Activated naive CD4-positive, alpha-beta T cell treated with anti-CD3 and anti-CD28 coated beads, Interleukin-2, amount 10 ng/mL, durations not matched to agents 7 days and 5 days (primary cell): ENCODE results near the gene ZNF160.
"Not testable (repeated sequence)": the region's sequence is repeated elsewhere in the genome, so short reads cannot be mapped to it uniquely, and the experiment has no call there.

Experiments
- CTCF ChIA-PET: fragments of 350-600 bp; sonication (Branson Sonifier 250); formaldehyde crosslinking; loops from one replicate; lab custom pipeline; 2021; ENCODE audit warnings: antibody characterized with exemption; lab: Charles Lee
- DNase-seq: peaks from one replicate; pipeline ENCODE4 v3.0.0-alpha.2; 2020
- H3K27ac Mint-ChIP-seq: one replicate; pipeline ENCODE4 v1.8.0; 2021; ENCODE audit warnings: mild to moderate bottlenecking, moderate library complexity, mixed read lengths
- H3K27me3 Mint-ChIP-seq: one replicate; pipeline ENCODE4 v1.8.0; 2021; ENCODE audit warnings: mild to moderate bottlenecking, mixed read lengths
- H3K36me3 Mint-ChIP-seq: one replicate; pipeline ENCODE4 v1.8.0; 2021; ENCODE audit warnings: mixed read lengths
- H3K4me1 Mint-ChIP-seq: one replicate; pipeline ENCODE4 v1.8.0; 2021; ENCODE audit warnings: mixed read lengths
- H3K4me3 Mint-ChIP-seq: one replicate; pipeline ENCODE4 v1.8.0; 2021; ENCODE audit warnings: mild to moderate bottlenecking, moderate library complexity, mixed read lengths
- H3K9me3 Mint-ChIP-seq: one replicate; pipeline ENCODE4 v1.8.0; 2021; ENCODE audit warnings: mixed read lengths

The ZNF160 gene

GRCh38 chr19:53102206-53102755 lies 941 bp downstream of the ZNF160 start:
- Mint-ChIP-seq H3K9me3 (peaks cover 41% of the 10 kb centered on the region), H3K36me3 (peaks cover 46% of the 10 kb centered on the region), H3K27ac (peak overlapping the region; percentile 93), H3K4me1 (peaks cover 34% of the 10 kb centered on the region), H3K27me3 (no peaks in the 10 kb centered on the region), H3K4me3 (peak overlapping the region; percentile 85)
- CTCF ChIA-PET, result interaction anchor here (0.9 kb wide), 1 partner anchor 108 kb away, joined by 3 read pairs; no protein-coding TSS in a partner anchor
- no peak for DNase-seq

- Mint-ChIP-seq H3K4me1 (peaks cover 34% of the 10 kb centered on the region), H3K36me3 (peaks cover 50% of the 10 kb centered on the region), H3K27me3 (no peaks in the 10 kb centered on the region), H3K27ac (peak overlapping the region; percentile 93), H3K4me3 (peak overlapping the region; percentile 85), H3K9me3 (peaks cover 38% of the 10 kb centered on the region)
- CTCF ChIA-PET, result interaction anchor here (0.9 kb wide), 1 partner anchor 107 kb away, joined by 3 read pairs; no protein-coding TSS in a partner anchor
- peak; percentile 33 for DNase-seq
These were observed 1.7 kb downstream of the ZNF160 start for GRCh38 chr19:53101518-53101917.

GRCh38 chr19:53098570-53098969 lies 4.7 kb downstream of the ZNF160 start:
- DNase-seq, H3K27me3 Mint-ChIP-seq, CTCF ChIA-PET, H3K27ac Mint-ChIP-seq, H3K4me3 Mint-ChIP-seq: not testable (repeated sequence)
- peaks cover 76% of the 10 kb centered on the region for H3K36me3 Mint-ChIP-seq
- peaks cover 27% of the 10 kb centered on the region for H3K4me1 Mint-ChIP-seq
- H3K9me3 Mint-ChIP-seq, result peaks cover 53% of the 10 kb centered on the region

GRCh38 chr19:53096982-53097690 lies 6.1 kb downstream of the ZNF160 start:
- Mint-ChIP-seq H3K9me3 (peaks cover 57% of the 10 kb centered on the region), H3K36me3 (peaks cover 83% of the 10 kb centered on the region), H3K4me1 (peaks cover 18% of the 10 kb centered on the region)
- DNase-seq, H3K27ac Mint-ChIP-seq, H3K4me3 Mint-ChIP-seq, CTCF ChIA-PET, H3K27me3 Mint-ChIP-seq: not testable (repeated sequence)

- H3K4me3 Mint-ChIP-seq, CTCF ChIA-PET, H3K27ac Mint-ChIP-seq, H3K27me3 Mint-ChIP-seq, DNase-seq: not testable (repeated sequence)
- H3K36me3 Mint-ChIP-seq, result peaks cover 82% of the 10 kb centered on the region
- peaks cover 56% of the 10 kb centered on the region for H3K9me3 Mint-ChIP-seq
- H3K4me1 Mint-ChIP-seq, result peaks cover 13% of the 10 kb centered on the region
These were observed 6.6 kb downstream of the ZNF160 start for GRCh38 chr19:53096579-53096978.

- no peak overlapping the region for H3K4me3 Mint-ChIP-seq
- no peaks in the 10 kb centered on the region for H3K27me3 Mint-ChIP-seq
- H3K9me3 Mint-ChIP-seq, result peaks cover 58% of the 10 kb centered on the region
- DNase-seq, result no peak
- peaks cover 91% of the 10 kb centered on the region for H3K36me3 Mint-ChIP-seq
- no peak overlapping the region for H3K27ac Mint-ChIP-seq
- peaks cover 7% of the 10 kb centered on the region for H3K4me1 Mint-ChIP-seq
- CTCF ChIA-PET, result no interaction called here
These were observed 8.3 kb downstream of the ZNF160 start for GRCh38 chr19:53094754-53095575.

GRCh38 chr19:53092723-53093122 lies 10.5 kb downstream of the ZNF160 start:
- no peak overlapping the region for H3K27ac Mint-ChIP-seq

GRCh38 chr19:53091413-53092254 lies 11.6 kb downstream of the ZNF160 start:
- Mint-ChIP-seq H3K9me3 (peaks cover 36% of the 10 kb centered on the region), H3K27me3 (no peaks in the 10 kb centered on the region), H3K27ac (no peak overlapping the region), H3K4me3 (no peak overlapping the region), H3K4me1 (no peaks in the 10 kb centered on the region), H3K36me3 (peaks cover 90% of the 10 kb centered on the region)
- CTCF ChIA-PET, result no interaction called here
- no peak for DNase-seq

More at GRCh38 chr19:53092723-53093122, 10.5 kb downstream of the ZNF160 start:
- peaks cover 42% of the 10 kb centered on the region for H3K9me3 Mint-ChIP-seq
- DNase-seq, result no peak
- H3K36me3 Mint-ChIP-seq, result peaks cover 89% of the 10 kb centered on the region
- H3K4me1 Mint-ChIP-seq, result no peaks in the 10 kb centered on the region
- H3K4me3 Mint-ChIP-seq, result no peak overlapping the region
- CTCF ChIA-PET, result no interaction called here
- H3K27me3 Mint-ChIP-seq, result no peaks in the 10 kb centered on the region

GRCh38 chr19:53088091-53088490 lies 15.1 kb downstream of the ZNF160 start:
- no peaks in the 10 kb centered on the region for H3K27me3 Mint-ChIP-seq
- no peaks in the 10 kb centered on the region for H3K4me1 Mint-ChIP-seq
- H3K36me3 Mint-ChIP-seq, result peaks cover 89% of the 10 kb centered on the region
- H3K4me3 Mint-ChIP-seq, result no peak overlapping the region
- CTCF ChIA-PET, result no interaction called here
- H3K27ac Mint-ChIP-seq, result no peak overlapping the region
- DNase-seq, result no peak
- peaks cover 21% of the 10 kb centered on the region for H3K9me3 Mint-ChIP-seq

- CTCF ChIA-PET, result no interaction called here
- H3K27ac Mint-ChIP-seq, result peak overlapping the region; percentile 25
- H3K4me1 Mint-ChIP-seq, result no peaks in the 10 kb centered on the region
- peaks cover 18% of the 10 kb centered on the region for H3K9me3 Mint-ChIP-seq
- DNase-seq, result no peak
- H3K4me3 Mint-ChIP-seq, result no peak overlapping the region
- H3K27me3 Mint-ChIP-seq, result no peaks in the 10 kb centered on the region
- peaks cover 93% of the 10 kb centered on the region for H3K36me3 Mint-ChIP-seq
These were observed 16.3 kb downstream of the ZNF160 start for GRCh38 chr19:53086949-53087348.

GRCh38 chr19:53085496-53085895 lies 17.7 kb downstream of the ZNF160 start:
- CTCF ChIA-PET, result no interaction called here
- Mint-ChIP-seq H3K4me3 (no peak overlapping the region), H3K4me1 (no peaks in the 10 kb centered on the region), H3K36me3 (peaks cover 93% of the 10 kb centered on the region), H3K9me3 (peaks cover 30% of the 10 kb centered on the region), H3K27ac (no peak overlapping the region), H3K27me3 (no peaks in the 10 kb centered on the region)
- DNase-seq, result no peak

GRCh38 chr19:53082929-53083328 lies 20.3 kb downstream of the ZNF160 start:
- CTCF ChIA-PET, result no interaction called here
- H3K4me1 Mint-ChIP-seq, result no peaks in the 10 kb centered on the region
- no peak for DNase-seq
- peaks cover 40% of the 10 kb centered on the region for H3K9me3 Mint-ChIP-seq
- H3K27ac Mint-ChIP-seq, result no peak overlapping the region
- no peak overlapping the region for H3K4me3 Mint-ChIP-seq
- H3K36me3 Mint-ChIP-seq, result peaks cover 93% of the 10 kb centered on the region
- H3K27me3 Mint-ChIP-seq, result no peaks in the 10 kb centered on the region

GRCh38 chr19:53079313-53079924 lies 23.8 kb downstream of the ZNF160 start:
- no peaks in the 10 kb centered on the region for H3K27me3 Mint-ChIP-seq
- H3K4me1 Mint-ChIP-seq, result no peaks in the 10 kb centered on the region
- peaks cover 95% of the 10 kb centered on the region for H3K36me3 Mint-ChIP-seq
- H3K4me3 Mint-ChIP-seq, result no peak overlapping the region
- no peak for DNase-seq
- H3K27ac Mint-ChIP-seq, result no peak overlapping the region
- CTCF ChIA-PET, result no interaction called here
- peaks cover 58% of the 10 kb centered on the region for H3K9me3 Mint-ChIP-seq
